ENCODE measurements around the gene SULT1A1.

- TF ChIP-seq POLR2AphosphoS5 (IDR thresholded peaks at IDR 0.05; ENCODE audit: low read depth, low read length), result no peak
- TF ChIP-seq, protein P1, sequence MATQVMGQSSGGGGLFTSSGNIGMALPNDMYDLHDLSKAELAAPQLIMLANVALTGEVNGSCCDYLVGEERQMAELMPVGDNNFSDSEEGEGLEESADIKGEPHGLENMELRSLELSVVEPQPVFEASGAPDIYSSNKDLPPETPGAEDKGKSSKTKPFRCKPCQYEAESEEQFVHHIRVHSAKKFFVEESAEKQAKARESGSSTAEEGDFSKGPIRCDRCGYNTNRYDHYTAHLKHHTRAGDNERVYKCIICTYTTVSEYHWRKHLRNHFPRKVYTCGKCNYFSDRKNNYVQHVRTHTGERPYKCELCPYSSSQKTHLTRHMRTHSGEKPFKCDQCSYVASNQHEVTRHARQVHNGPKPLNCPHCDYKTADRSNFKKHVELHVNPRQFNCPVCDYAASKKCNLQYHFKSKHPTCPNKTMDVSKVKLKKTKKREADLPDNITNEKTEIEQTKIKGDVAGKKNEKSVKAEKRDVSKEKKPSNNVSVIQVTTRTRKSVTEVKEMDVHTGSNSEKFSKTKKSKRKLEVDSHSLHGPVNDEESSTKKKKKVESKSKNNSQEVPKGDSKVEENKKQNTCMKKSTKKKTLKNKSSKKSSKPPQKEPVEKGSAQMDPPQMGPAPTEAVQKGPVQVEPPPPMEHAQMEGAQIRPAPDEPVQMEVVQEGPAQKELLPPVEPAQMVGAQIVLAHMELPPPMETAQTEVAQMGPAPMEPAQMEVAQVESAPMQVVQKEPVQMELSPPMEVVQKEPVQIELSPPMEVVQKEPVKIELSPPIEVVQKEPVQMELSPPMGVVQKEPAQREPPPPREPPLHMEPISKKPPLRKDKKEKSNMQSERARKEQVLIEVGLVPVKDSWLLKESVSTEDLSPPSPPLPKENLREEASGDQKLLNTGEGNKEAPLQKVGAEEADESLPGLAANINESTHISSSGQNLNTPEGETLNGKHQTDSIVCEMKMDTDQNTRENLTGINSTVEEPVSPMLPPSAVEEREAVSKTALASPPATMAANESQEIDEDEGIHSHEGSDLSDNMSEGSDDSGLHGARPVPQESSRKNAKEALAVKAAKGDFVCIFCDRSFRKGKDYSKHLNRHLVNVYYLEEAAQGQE (IDR thresholded peaks at IDR 0.05; ENCODE audit: insufficient read depth in 1 of 2, low read depth in 2 of 2, low read length in 2 of 2), result no peak
- TF ChIP-seq SIN3A (IDR thresholded peaks at IDR 0.05; ENCODE audit: borderline replicate concordance, insufficient read depth, low read length), result no peak
- TF ChIP-seq TAF1 (IDR thresholded peaks at IDR 0.05; ENCODE audit: borderline replicate concordance, insufficient read depth, low read length), result no peak
- TF ChIP-seq FOXP2 (optimal IDR thresholded peaks at IDR 0.05; ENCODE audit: borderline replicate concordance, extremely low read depth, extremely low read length, insufficient read depth), result no peak
These were observed 23.4 kb downstream of the SULT1A1 start for GRCh38 chr16:28586466-28586865.
